ENCODE results near the gene CNKSR3. TPM values are rescaled to one million over a fixed set of nuclear protein-coding genes. Genes with fewer than 3 reads are reported as not detected.

Gene CNKSR3
- polyA plus RNA-seq, 1 donor, result 16.7 TPM

- no peak for DNase-seq
These were observed 169.1 kb downstream of the CNKSR3 start for GRCh38 chr6:154341336-154341735.

Other genes with a start within 250 kb of the CNKSR3 start
- gene IPCEF1, start 153.9 kb downstream of the CNKSR3 start, polyA plus RNA-seq (ENCODE audit: insufficient read length), result 2.0 TPM
- 36.5 TPM for gene SCAF8, start 222.7 kb upstream of the CNKSR3 start, polyA plus RNA-seq (ENCODE audit: insufficient read length)